Stimulated activated naive CD8-positive, alpha-beta T cell treated with anti-CD3 and anti-CD28 coated beads, Interleukin-15, Interleukin-2, amounts not matched to agents 100 ng/mL and 50 ng/mL, for 24 hours (primary cell): ENCODE measurements around the gene RPS19.

ENCODE experiments used
- H3K27ac Mint-ChIP-seq: one replicate; pipeline ENCODE4 v1.8.0; 2021; ENCODE audit warnings: mild to moderate bottlenecking, mixed read lengths
- H3K27me3 Mint-ChIP-seq: one replicate; pipeline ENCODE4 v1.8.0; 2021; ENCODE audit warnings: mixed read lengths
- H3K36me3 Mint-ChIP-seq: one replicate; pipeline ENCODE4 v1.8.0; 2021; ENCODE audit warnings: low read depth, mixed read lengths
- H3K4me1 Mint-ChIP-seq: one replicate; pipeline ENCODE4 v1.8.0; 2021; ENCODE audit warnings: low read depth, mixed read lengths
- H3K4me3 Mint-ChIP-seq: one replicate; pipeline ENCODE4 v1.8.0; 2021; ENCODE audit warnings: mild to moderate bottlenecking, mixed read lengths
- H3K9me3 Mint-ChIP-seq: one replicate; pipeline ENCODE4 v1.8.0; 2021; ENCODE audit warnings: mixed read lengths

RPS19 gene

GRCh38 chr19:41918653-41919244 lies 58.7 kb downstream of the RPS19 start:
- no peaks in the 10 kb centered on the region for H3K9me3 Mint-ChIP-seq
- H3K4me3 Mint-ChIP-seq, result no peak overlapping the region
- peaks cover 16% of the 10 kb centered on the region for H3K27me3 Mint-ChIP-seq
- H3K36me3 Mint-ChIP-seq, result no peaks in the 10 kb centered on the region
- peaks cover 23% of the 10 kb centered on the region for H3K4me1 Mint-ChIP-seq
- no peak overlapping the region for H3K27ac Mint-ChIP-seq

DNA sequence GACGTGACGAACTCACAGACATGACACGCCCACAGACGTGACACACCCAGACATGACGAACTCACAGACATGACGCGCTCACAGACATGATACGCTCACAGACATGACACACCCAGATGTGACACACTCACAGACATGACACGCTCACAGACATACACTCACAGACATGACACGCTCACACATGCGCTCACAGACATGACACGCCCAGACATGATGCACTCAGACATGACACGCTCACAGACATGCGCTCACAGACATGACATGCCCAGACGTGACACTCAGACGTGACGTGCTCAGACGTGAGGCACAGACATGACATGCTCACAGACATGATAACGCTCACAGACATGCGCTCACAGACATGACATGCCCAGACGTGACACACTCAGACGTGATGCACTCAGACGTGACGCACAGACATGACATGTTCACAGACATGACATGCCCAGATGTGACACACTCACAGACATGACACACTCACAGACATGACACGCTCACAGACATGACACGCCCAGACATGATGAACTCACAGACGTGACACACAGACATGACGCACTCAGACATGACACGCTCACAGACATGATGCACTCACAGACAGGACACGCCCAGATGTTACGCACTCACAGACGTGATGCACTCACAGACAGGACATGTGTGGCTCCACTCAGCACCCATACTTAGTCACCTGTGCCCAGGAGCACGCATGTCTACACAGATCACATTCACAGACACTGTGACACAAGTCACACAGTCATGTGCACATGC lies 60.1 kb downstream of the RPS19 start:
- peaks cover 22% of the 10 kb centered on the region for H3K4me1 Mint-ChIP-seq
- no peaks in the 10 kb centered on the region for H3K9me3 Mint-ChIP-seq
- no peaks in the 10 kb centered on the region for H3K36me3 Mint-ChIP-seq
- H3K27me3 Mint-ChIP-seq, result peaks cover 10% of the 10 kb centered on the region
- no peak overlapping the region for H3K4me3 Mint-ChIP-seq
- no peak overlapping the region for H3K27ac Mint-ChIP-seq

GRCh38 chr19:41920882-41921576 lies 61.0 kb downstream of the RPS19 start:
- H3K9me3 Mint-ChIP-seq, result no peaks in the 10 kb centered on the region
- H3K27me3 Mint-ChIP-seq, result peaks cover 10% of the 10 kb centered on the region
- no peak overlapping the region for H3K27ac Mint-ChIP-seq
- no peaks in the 10 kb centered on the region for H3K36me3 Mint-ChIP-seq
- H3K4me3 Mint-ChIP-seq, result no peak overlapping the region
- H3K4me1 Mint-ChIP-seq, result peaks cover 22% of the 10 kb centered on the region

DNA sequence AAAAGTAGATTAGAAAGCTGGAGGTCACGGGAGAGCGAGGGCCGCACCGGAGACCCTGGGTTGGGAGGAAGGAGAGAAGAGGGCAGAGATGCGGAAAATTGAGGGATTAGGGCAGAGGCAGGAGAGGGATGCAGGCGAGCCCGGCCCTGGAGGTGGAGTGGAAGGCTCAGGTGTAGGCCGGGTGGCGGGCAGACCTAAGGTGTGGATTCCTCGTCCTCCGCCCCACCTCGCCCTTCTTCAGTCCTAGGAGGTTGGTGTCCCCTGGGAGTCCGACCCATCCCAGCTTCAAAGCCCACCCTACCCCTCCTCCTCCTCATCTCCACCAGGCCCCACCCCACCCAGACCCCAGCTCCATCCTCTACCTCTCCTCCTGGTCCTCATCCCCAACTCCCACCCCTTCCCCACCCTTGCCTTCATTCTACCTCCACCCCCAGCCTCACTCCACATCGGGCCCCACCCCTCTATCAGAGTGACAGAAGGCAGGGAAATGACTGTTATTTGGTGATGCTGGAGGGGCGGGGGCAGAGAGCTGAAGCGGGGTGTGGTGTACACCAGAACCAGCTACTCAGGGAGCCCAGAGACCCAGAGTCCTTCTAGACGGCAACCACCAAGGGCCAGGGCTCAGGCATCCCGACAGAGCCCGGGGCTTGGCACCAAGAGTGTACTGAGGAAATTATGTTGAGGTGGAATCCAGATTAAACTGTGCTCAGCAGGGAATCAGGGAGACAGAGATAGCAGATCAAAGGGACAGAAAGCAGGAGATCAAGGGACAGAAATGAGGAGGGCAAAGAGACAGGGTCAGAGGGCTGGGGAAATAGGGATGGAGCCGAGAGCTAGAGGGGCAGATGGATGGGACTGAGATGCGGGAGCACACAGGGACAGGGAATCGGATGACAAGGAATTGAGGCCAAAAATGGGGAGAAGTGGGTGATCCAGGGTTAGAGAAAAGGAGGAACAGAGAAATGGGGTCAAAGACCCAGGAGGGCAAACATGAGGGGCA lies 61.8 kb downstream of the RPS19 start:
- no peak overlapping the region for H3K4me3 Mint-ChIP-seq
- H3K27ac Mint-ChIP-seq, result no peak overlapping the region
- peaks cover 22% of the 10 kb centered on the region for H3K4me1 Mint-ChIP-seq
- H3K36me3 Mint-ChIP-seq, result no peaks in the 10 kb centered on the region
- H3K27me3 Mint-ChIP-seq, result peaks cover 10% of the 10 kb centered on the region
- H3K9me3 Mint-ChIP-seq, result no peaks in the 10 kb centered on the region
